ENCODE results near the gene CTU2. TPM values are rescaled to one million over a fixed set of nuclear protein-coding genes. Genes with fewer than 3 reads are reported as not detected.

Gene CTU2
- total and polyA plus RNA-seq, 2 donors from 2014 or later: 11.1 to 18.8 TPM

DNA sequence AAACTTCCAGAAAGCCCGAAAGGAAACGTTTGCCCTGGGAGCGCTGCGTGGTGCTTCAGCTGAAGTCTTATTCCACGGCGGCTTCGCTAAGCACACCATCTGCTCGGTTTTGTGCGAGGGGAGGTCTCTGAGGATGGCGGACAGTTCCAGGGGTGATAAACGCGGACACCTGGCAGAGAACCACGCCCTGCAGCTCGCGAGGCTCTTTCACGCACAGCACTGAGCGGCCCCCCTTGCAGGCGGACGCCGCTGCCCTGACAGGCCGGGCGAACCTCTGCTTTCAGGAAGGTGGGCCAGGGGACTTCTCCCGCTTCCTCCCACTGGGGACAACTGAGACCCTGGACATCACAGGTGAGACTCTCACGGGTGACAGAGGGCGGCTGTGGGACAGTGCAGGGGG lies 47.1 kb upstream of the CTU2 start:
- intact Hi-C loops (cut with DNase I): no loop called here
- Histone ChIP-seq H3K27ac (ENCODE audit: low read depth in 2 of 2, low read length in 2 of 2) (no peak overlapping the region), H3K36me3 (ENCODE audit: control insufficient read depth in 2 of 3, insufficient read depth in 3 of 3, low read length in 3 of 3) (peaks cover 0 to 3% (median 0%) of the 10 kb centered on the region in 3 donors), H3K9ac (ENCODE audit: low read length in 3 of 3) (no peak overlapping the region), H3K4me3 (ENCODE audit: low read length in 3 of 3) (no peak overlapping the region), H3K4me1 (ENCODE audit: control insufficient read depth in 2 of 3, insufficient read depth in 2 of 3, low read depth in 1 of 3, low read length in 3 of 3) (peaks cover 0 to 4% (median 0%) of the 10 kb centered on the region in 3 donors), H3K27me3 (ENCODE audit: control insufficient read depth, insufficient read depth, low read length) (no peaks in the 10 kb centered on the region), H3K9me3 (ENCODE audit: control insufficient read depth in 2 of 3, insufficient read depth in 1 of 3, low read length in 3 of 3) (no peaks in the 10 kb centered on the region)
- TF ChIP-seq, protein P1, sequence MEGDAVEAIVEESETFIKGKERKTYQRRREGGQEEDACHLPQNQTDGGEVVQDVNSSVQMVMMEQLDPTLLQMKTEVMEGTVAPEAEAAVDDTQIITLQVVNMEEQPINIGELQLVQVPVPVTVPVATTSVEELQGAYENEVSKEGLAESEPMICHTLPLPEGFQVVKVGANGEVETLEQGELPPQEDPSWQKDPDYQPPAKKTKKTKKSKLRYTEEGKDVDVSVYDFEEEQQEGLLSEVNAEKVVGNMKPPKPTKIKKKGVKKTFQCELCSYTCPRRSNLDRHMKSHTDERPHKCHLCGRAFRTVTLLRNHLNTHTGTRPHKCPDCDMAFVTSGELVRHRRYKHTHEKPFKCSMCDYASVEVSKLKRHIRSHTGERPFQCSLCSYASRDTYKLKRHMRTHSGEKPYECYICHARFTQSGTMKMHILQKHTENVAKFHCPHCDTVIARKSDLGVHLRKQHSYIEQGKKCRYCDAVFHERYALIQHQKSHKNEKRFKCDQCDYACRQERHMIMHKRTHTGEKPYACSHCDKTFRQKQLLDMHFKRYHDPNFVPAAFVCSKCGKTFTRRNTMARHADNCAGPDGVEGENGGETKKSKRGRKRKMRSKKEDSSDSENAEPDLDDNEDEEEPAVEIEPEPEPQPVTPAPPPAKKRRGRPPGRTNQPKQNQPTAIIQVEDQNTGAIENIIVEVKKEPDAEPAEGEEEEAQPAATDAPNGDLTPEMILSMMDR (IDR thresholded peaks at IDR 0.05; ENCODE audit: borderline replicate concordance, extremely low read depth, insufficient read depth): no peak
- FAIRE-seq (no peak), DNase-seq (no peak)

DNA sequence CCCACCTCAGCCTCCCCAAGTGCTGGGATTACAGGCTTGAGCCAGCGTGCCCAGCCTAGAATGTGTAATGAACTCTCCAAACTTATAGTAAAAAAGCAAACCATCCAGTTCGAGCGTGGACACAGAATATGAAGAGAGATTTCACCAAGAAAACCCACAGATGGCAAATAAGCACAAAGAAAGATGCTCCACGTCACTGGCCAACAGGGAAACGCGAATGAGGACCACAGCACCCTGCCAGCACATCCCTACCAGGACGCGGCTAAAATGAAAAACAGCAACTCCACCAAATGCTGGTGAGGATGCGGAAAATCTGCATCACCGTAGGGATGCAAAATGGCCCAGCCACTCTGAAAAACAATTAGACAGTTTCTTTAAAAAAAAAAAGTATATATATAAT lies 44.8 kb upstream of the CTU2 start:
- intact Hi-C loops (cut with DNase I): no loop called here
- Histone ChIP-seq H3K9ac (ENCODE audit: low read length in 3 of 3) (no peak overlapping the region), H3K36me3 (ENCODE audit: control insufficient read depth in 2 of 3, insufficient read depth in 3 of 3, low read length in 3 of 3) (no peaks in the 10 kb centered on the region), H3K4me1 (ENCODE audit: control insufficient read depth in 2 of 3, insufficient read depth in 2 of 3, low read depth in 1 of 3, low read length in 3 of 3) (peaks cover 0 to 4% (median 0%) of the 10 kb centered on the region in 3 donors), H3K27me3 (ENCODE audit: control insufficient read depth, insufficient read depth, low read length) (no peaks in the 10 kb centered on the region), H3K4me3 (ENCODE audit: low read length in 3 of 3) (no peak overlapping the region), H3K9me3 (ENCODE audit: control insufficient read depth in 2 of 3, insufficient read depth in 1 of 3, low read length in 3 of 3) (no peaks in the 10 kb centered on the region), H3K27ac (ENCODE audit: low read depth in 2 of 2, low read length in 2 of 2) (no peak overlapping the region)
- DNase-seq (no peak), FAIRE-seq (no peak)
- TF ChIP-seq, protein P1 (IDR thresholded peaks at IDR 0.05; ENCODE audit: borderline replicate concordance, extremely low read depth, insufficient read depth): no peak

DNA sequence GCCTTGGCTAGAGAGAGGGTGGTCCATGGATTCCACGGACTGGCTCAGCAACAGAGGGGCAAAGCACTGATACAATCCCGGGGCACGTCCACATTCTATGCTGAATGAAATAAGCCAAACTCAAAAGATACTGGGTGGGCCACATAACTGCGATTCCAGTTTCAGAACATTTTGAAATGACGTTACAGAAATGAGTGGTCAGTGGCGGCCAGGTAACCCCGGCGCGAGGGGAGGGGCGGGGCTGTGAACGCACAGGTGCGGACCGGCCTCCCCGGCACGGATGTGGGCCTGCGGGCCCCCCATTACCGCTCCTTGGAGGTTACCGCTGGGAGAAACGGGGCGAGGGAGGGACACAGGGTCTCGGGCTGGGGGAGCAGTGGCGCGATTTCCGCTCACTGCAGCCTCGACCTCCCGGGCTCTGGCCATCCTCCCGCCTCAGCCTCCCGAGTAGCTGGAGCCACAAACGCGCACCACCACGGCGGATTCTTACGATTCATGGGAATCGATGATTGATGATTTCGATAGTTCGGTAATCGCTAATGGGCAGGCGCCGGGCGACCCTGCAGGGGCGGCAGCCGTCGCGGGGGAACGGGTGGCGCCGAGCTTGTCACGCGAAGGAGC lies 44.0 kb upstream of the CTU2 start:
- peak overlapping the region; percentile 61 to 82 (median 80) for H3K4me3 ChIP-seq (ENCODE audit: low read length in 3 of 3)
- intact Hi-C loops (cut with DNase I): no loop called here
- TF ChIP-seq, protein P1 (IDR thresholded peaks at IDR 0.05; ENCODE audit: borderline replicate concordance, extremely low read depth, insufficient read depth): no peak
- H3K9me3 ChIP-seq (ENCODE audit: control insufficient read depth in 2 of 3, insufficient read depth in 1 of 3, low read length in 3 of 3): no peaks in the 10 kb centered on the region
- H3K27me3 ChIP-seq (ENCODE audit: control insufficient read depth, insufficient read depth, low read length): no peaks in the 10 kb centered on the region
- FAIRE-seq (no peak), DNase-seq (peak in 1 of 5 donors; percentile 65)
- H3K9ac ChIP-seq (ENCODE audit: low read length in 3 of 3): peak overlapping the region; percentile 44 to 85 (median 67)
- H3K4me1 ChIP-seq (ENCODE audit: control insufficient read depth in 2 of 3, insufficient read depth in 2 of 3, low read depth in 1 of 3, low read length in 3 of 3): peaks cover 0 to 4% (median 0%) of the 10 kb centered on the region in 3 donors
- peak overlapping the region; percentile 74 to 82 for H3K27ac ChIP-seq (ENCODE audit: low read depth in 2 of 2, low read length in 2 of 2)
- no peaks in the 10 kb centered on the region for H3K36me3 ChIP-seq (ENCODE audit: control insufficient read depth in 2 of 3, insufficient read depth in 3 of 3, low read length in 3 of 3)

All from kidney (tissue), 14 donors.